ENCODE results near the gene SMAD9. TPM values are rescaled to one million over a fixed set of nuclear protein-coding genes. Genes with fewer than 3 reads are reported as not detected.
A peak's percentile ranks its signal among the peaks of the same experiment; 100 is the strongest.

Gene SMAD9
- total RNA-seq = under 1 TPM in 1 of 2 donors, not detected in 1; 0.42 TPM

DNA sequence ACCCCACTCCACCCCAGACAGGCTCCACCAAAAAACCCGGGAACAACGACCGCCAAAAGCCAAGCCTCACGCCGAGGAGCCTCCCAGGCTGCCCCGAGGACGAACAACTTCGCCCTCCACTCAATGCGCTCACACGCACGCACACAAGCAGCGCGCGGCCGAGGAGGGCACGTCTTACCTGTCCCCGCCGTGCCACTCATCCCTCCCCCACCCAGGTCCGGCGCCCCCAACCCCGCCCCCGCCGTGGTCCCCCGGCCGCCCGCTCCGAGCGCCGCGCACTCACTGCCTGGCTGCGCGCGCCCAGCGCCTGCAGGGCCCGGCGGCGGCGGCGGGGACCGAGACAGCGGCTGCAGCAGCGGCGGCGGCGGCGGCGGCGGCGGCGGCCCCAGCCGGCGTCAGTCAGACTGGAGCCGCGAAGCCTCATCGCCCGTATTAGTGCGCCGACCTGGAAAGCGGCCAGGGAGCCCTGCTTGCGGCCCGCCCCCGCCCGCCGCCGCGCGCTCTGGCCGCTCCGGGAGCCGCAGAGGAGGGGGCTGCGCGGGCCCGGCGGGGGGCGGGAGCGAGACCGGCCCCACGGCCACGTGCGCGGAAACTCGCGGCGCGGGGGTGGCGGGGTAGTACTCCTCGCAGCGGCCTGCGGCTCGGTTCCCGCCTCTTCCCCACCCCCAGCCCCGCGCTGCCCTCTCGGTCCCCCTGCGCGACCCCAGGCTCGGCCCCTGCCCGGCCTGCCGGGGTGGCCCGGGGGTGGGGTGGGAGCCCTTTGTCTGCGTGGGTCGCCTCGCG, at the start of gene SMAD9:
Gene SMAD9 (minus strand): TSS at position 406 of the 783 bp plus-strand sequence. CDS start 40,549 bp downstream, outside the sequence.
- no peaks in the 10 kb centered on the region for H3K4me1 Mint-ChIP-seq

DNA sequence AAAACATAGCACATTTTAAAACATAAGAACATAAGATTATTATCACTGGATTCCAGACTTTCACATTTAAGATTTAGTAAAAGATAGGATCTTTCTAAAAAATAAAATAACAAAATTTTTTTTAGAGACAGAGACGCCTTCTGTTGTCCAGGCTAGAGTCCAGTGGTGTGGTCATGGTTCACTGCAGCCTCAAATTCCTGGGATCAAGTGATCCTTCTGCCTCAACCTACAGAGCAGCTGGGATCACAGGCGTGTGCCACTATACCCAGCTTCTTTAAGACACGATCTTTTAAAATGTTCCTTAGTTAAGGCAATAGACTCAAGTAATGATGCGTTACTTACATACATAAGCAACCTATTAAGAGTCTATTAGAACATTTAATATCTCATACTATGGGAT, 46.4 kb upstream of the SMAD9 start:
- Mint-ChIP-seq H3K27me3 (no peaks in the 10 kb centered on the region), H3K4me1 (peaks cover 11% of the 10 kb centered on the region), H3K36me3 (ENCODE audit: low read depth) (peaks cover 87% of the 10 kb centered on the region), H3K9me3 (no peaks in the 10 kb centered on the region), H3K27ac (peak overlapping the region; percentile 86), H3K4me3 (no peak overlapping the region)
- no peak for ATAC-seq (replicated peaks)

More for the DNA sequence above, at the start of gene SMAD9:
- Mint-ChIP-seq H3K9me3 (no peaks in the 10 kb centered on the region), H3K4me3 (peak within 1 kb of the TSS; percentile 59), H3K27ac (no peak within 1 kb of the TSS), H3K36me3 (ENCODE audit: low read depth) (no peaks in the 10 kb centered on the region), H3K27me3 (peaks cover 52% of the 10 kb centered on the region)
- ATAC-seq (replicated peaks) = peak; percentile 52

DNA sequence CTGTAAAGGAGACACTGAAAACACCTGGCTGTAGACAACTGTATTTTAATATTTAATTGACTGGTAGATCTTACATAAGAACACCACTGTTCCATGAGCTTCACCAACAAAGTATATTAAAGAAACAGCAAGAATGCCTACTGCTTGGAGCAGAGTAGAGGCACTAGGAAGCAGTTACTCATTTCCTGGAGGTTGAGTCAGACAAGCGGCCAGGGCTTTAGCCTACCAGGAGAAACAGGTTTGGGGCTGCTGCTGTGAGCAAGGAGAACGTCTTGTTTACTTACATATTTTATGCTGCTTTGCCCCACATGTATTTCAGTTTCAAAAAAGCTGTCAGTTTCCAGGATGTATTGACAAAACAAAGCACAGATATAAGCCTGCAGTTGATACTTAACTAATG, 45.7 kb upstream of the SMAD9 start:
- Mint-ChIP-seq H3K4me3 (peak overlapping the region; percentile 17), H3K4me1 (peaks cover 11% of the 10 kb centered on the region), H3K27ac (peak overlapping the region; percentile 86), H3K9me3 (no peaks in the 10 kb centered on the region), H3K27me3 (no peaks in the 10 kb centered on the region), H3K36me3 (ENCODE audit: low read depth) (peaks cover 87% of the 10 kb centered on the region)
- peak; percentile 99 for ATAC-seq (replicated peaks)

DNA sequence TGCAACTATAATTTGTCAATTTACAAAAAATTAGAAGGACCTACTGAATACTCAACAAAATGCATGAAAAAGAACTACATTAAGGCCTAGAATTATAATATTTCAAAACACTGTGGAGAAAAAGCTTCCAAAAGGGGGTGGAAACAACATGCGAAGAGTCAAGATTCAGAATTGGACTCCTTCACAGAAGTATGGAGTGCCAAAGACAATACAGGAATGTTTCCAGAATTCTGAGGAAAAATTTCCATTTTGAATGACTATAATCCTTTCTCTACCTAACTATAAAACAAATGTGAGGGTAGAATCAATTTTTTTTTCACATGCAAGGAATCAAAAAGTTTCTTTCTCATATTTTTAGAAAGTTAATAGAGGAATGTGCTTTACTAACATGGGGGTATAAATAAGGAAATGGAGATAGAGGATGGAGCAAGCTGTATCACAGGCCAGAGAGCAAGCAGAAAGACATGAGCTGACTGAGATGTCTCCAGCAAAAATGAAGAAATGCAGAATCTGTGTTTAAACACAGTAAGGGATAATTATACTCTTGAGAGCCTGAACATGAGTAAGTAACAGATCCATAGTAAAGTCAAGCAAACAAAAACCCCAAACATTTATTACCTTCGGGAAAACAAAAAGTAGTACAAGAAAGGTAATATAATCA, 39.5 kb upstream of the SMAD9 start:
- H3K27ac Mint-ChIP-seq = no peak overlapping the region
- no peak overlapping the region for H3K4me3 Mint-ChIP-seq
- ATAC-seq (replicated peaks) = no peak
- no peaks in the 10 kb centered on the region for H3K9me3 Mint-ChIP-seq
- peaks cover 6% of the 10 kb centered on the region for H3K4me1 Mint-ChIP-seq
- H3K27me3 Mint-ChIP-seq = no peaks in the 10 kb centered on the region
- H3K36me3 Mint-ChIP-seq (ENCODE audit: low read depth) = peaks cover 84% of the 10 kb centered on the region

GRCh38 chr13:36954542-36954941, 34.5 kb upstream of the SMAD9 start:
- peak overlapping the region; percentile 43 for H3K27ac Mint-ChIP-seq
- no peaks in the 10 kb centered on the region for H3K9me3 Mint-ChIP-seq
- peaks cover 91% of the 10 kb centered on the region for H3K36me3 Mint-ChIP-seq (ENCODE audit: low read depth)
- no peak overlapping the region for H3K4me3 Mint-ChIP-seq
- H3K4me1 Mint-ChIP-seq = no peaks in the 10 kb centered on the region
- H3K27me3 Mint-ChIP-seq = no peaks in the 10 kb centered on the region
- no peak for ATAC-seq (replicated peaks)

GRCh38 chr13:36950920-36951319, 30.9 kb upstream of the SMAD9 start:
- Mint-ChIP-seq H3K27ac (no peak overlapping the region), H3K27me3 (no peaks in the 10 kb centered on the region), H3K4me1 (no peaks in the 10 kb centered on the region), H3K9me3 (no peaks in the 10 kb centered on the region), H3K36me3 (ENCODE audit: low read depth) (peaks cover 85% of the 10 kb centered on the region), H3K4me3 (no peak overlapping the region)
- ATAC-seq (replicated peaks) = no peak

GRCh38 chr13:36950330-36950729, 30.3 kb upstream of the SMAD9 start:
- Mint-ChIP-seq H3K4me3 (no peak overlapping the region), H3K36me3 (ENCODE audit: low read depth) (peaks cover 80% of the 10 kb centered on the region), H3K27me3 (no peaks in the 10 kb centered on the region), H3K27ac (no peak overlapping the region), H3K9me3 (no peaks in the 10 kb centered on the region), H3K4me1 (no peaks in the 10 kb centered on the region)
- ATAC-seq (replicated peaks) = no peak

DNA sequence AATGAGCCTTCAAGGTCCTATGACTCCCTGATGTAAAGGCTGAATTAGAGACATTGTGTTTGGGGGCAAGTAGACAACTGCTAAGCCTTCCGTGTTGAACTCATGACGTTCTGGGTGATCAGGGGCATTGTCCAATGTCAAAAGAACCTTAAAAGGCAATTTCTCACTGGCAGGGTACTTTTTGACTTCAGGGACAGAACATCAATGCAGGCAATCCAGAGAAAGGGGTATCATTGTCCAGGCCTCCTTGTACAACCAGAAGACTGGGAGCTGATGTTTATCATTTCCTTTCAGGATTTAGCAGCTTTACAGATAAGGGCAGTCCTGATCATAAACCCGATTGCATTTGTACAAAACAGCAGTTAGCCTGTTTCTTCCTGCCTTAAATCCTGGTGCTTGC, 25.0 kb upstream of the SMAD9 start:
- no peak overlapping the region for H3K4me3 Mint-ChIP-seq
- ATAC-seq (replicated peaks) = no peak
- H3K27ac Mint-ChIP-seq = no peak overlapping the region
- H3K9me3 Mint-ChIP-seq = peaks cover 5% of the 10 kb centered on the region
- peaks cover under 1% of the 10 kb centered on the region for H3K27me3 Mint-ChIP-seq
- H3K36me3 Mint-ChIP-seq (ENCODE audit: low read depth) = peaks cover 29% of the 10 kb centered on the region
- H3K4me1 Mint-ChIP-seq = no peaks in the 10 kb centered on the region

DNA sequence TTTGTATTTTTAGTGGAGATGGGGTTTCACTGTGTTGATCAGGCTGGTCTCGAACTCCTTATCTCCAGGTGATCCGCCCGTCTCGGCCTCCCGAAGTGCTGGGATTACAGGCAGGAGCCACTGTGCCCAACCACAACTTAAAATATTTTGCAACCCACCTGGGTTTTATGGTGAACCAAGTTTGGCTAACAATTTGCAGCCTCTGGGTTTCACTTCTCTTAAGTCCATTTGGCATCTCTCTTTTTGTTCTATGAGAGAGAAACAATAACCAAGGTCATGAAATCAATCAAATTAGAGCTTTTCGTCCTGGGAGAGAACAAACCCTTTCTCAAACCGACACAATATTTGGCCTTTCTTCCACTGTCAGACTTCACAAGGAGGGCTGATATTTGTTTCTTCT, 5.6 kb upstream of the SMAD9 start:
- Mint-ChIP-seq H3K4me3 (no peak overlapping the region), H3K27ac (no peak overlapping the region), H3K27me3 (peaks cover 22% of the 10 kb centered on the region), H3K9me3 (no peaks in the 10 kb centered on the region), H3K36me3 (ENCODE audit: low read depth) (no peaks in the 10 kb centered on the region), H3K4me1 (no peaks in the 10 kb centered on the region)
- ATAC-seq (replicated peaks) = no peak

GRCh38 chr13:36924001-36924400, 4.0 kb upstream of the SMAD9 start:
- no peaks in the 10 kb centered on the region for H3K9me3 Mint-ChIP-seq
- H3K27me3 Mint-ChIP-seq = peaks cover 26% of the 10 kb centered on the region
- no peaks in the 10 kb centered on the region for H3K4me1 Mint-ChIP-seq
- no peaks in the 10 kb centered on the region for H3K36me3 Mint-ChIP-seq (ENCODE audit: low read depth)
- H3K4me3 Mint-ChIP-seq = no peak overlapping the region
- no peak overlapping the region for H3K27ac Mint-ChIP-seq
- ATAC-seq (replicated peaks) = no peak

GRCh38 chr13:36921631-36922301, 1.7 kb upstream of the SMAD9 start:
- no peaks in the 10 kb centered on the region for H3K4me1 Mint-ChIP-seq
- peaks cover 42% of the 10 kb centered on the region for H3K27me3 Mint-ChIP-seq

DNA sequence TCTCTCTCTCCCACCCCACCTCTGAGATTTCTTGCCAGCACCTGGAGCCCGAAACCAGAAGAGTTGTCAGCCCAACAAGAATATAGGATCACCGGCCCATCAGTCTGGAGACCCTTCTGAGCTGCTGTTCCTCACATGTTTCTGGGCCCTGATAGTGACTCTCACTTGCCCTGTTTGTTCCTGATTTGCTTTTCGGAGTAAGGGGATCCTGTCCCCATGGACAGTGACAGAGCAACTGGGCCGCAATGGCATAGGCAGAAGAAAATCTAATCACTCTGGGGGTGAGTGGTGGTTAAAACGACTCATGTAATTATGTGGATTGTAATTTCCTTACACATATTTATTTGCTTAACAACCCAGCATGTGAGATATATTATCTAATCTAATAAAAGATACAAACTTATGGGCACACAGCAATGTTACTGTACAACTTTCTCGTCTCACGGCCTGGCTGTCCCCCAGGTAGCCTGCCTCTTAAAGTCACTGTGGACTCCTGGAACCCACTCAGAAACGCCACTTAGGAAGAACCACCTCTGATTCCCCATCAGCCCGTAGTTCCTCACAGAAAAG, 663 bp upstream of the SMAD9 start:
- Mint-ChIP-seq H3K27me3 (peaks cover 48% of the 10 kb centered on the region), H3K9me3 (no peaks in the 10 kb centered on the region), H3K27ac (no peak overlapping the region), H3K4me3 (peak overlapping the region; percentile 59), H3K4me1 (no peaks in the 10 kb centered on the region), H3K36me3 (ENCODE audit: low read depth) (no peaks in the 10 kb centered on the region)
- ATAC-seq (replicated peaks) = no peak

More at GRCh38 chr13:36921631-36922301, 1.7 kb upstream of the SMAD9 start:
- H3K27ac Mint-ChIP-seq = no peak overlapping the region
- H3K36me3 Mint-ChIP-seq (ENCODE audit: low read depth) = no peaks in the 10 kb centered on the region
- H3K4me3 Mint-ChIP-seq = no peak overlapping the region
- ATAC-seq (replicated peaks) = no peak
- H3K9me3 Mint-ChIP-seq = no peaks in the 10 kb centered on the region

DNA sequence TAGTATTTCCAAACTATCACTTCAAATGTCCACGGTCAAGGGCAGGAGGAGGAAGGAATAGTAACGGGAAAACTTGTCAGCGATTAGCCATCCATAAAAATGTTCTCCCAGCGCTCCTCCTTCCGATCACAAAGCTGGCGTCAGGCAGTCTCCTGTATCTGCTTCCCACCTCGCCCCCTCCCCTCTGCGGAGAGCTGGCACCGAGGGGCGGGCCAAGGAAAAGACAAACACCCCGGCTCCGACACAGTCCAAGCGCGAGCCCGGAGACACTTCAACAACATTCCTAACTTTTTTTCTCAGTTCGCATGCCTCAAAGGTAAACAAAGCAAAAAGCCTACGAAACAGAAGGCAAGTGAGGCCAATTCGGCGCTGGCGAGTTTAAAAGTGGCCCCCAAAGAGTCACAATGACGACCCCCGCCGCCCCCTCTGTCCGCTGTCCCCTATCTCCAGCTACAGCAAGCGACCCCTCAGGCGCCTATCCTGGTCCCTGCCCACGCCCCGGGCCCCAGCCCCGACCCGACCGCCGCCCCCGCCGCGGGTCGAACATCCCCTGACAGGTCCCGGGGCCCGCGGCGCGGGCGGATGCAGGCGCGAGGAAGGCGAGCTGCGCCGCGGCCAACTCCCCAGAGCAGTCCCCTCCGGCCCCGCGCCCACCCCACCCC, 736 bp downstream of the SMAD9 start:
- Mint-ChIP-seq H3K36me3 (ENCODE audit: low read depth) (no peaks in the 10 kb centered on the region), H3K27me3 (peaks cover 52% of the 10 kb centered on the region), H3K27ac (no peak overlapping the region), H3K4me3 (peak overlapping the region; percentile 30), H3K9me3 (no peaks in the 10 kb centered on the region), H3K4me1 (no peaks in the 10 kb centered on the region)
- ATAC-seq (replicated peaks) = peak; percentile 31

Measured in activated T-helper 17 cell treated with anti-CD3 and anti-CD28 coated beads, Interleukin-2, amount 50 U/mL, for 72 hours (primary cell).